HepG2 (cell line): ENCODE results near the gene ITGAE. TPM values are rescaled to one million over a fixed set of nuclear protein-coding genes. Genes with fewer than 3 reads are reported as not detected.

Source experiments
- ARNT ChIP-seq: fragments of 450-650 bp; IDR thresholded peaks from 2 replicates; pipeline ENCODE4 v1.6.1; 2017
- ELF3 ChIP-seq: IDR thresholded peaks from 2 replicates; pipeline ENCODE4 v1.6.1; 2016; ENCODE audit warnings: missing genetic modification reagents, missing compliant biosample characterization
- FOXM1 ChIP-seq: sonication (generic); formaldehyde crosslinking; IDR thresholded peaks from 2 replicates; pipeline ENCODE4 v1.5.0; 2020; ENCODE audit warnings: missing genetic modification reagents
- GABPB1 ChIP-seq: IDR thresholded peaks from 2 replicates; pipeline ENCODE4 v1.6.1; 2016; ENCODE audit warnings: mild to moderate bottlenecking, missing genetic modification reagents, moderate library complexity, missing compliant biosample characterization
- HIVEP1 ChIP-seq: sonication (generic); formaldehyde crosslinking; IDR thresholded peaks from 2 replicates; pipeline ENCODE4 v1.4.0; 2020; ENCODE audit warnings: mild to moderate bottlenecking, missing genetic modification reagents
- HNRNPH1 ChIP-seq: fragments of 200-400 bp; formaldehyde crosslinking; optimal IDR thresholded peaks from 2 replicates; pipeline ENCODE3; 2017; ENCODE audit warnings: mild to moderate bottlenecking, low read depth, low read length
- JARID2 ChIP-seq: sonication (generic); formaldehyde crosslinking; IDR thresholded peaks from 2 replicates; pipeline ENCODE4 v1.8.1; 2023; ENCODE audit warnings: missing genetic modification reagents, inconsistent platforms; ENCODE audit not compliant: insufficient replicate concordance
- RFX5 ChIP-seq: IDR thresholded peaks from 2 replicates; pipeline ENCODE4 v1.6.1; 2011; ENCODE audit warnings: low read depth, low read length, improper control_type of control experiment
- SALL1 ChIP-seq: sonication (generic); formaldehyde crosslinking; IDR thresholded peaks from 2 replicates; pipeline ENCODE4 v1.8.0; 2022; ENCODE audit warnings: mild to moderate bottlenecking, missing genetic modification reagents
- SATB2 ChIP-seq: sonication (generic); formaldehyde crosslinking; IDR thresholded peaks from 2 replicates; pipeline ENCODE4 v1.5.0; 2020; ENCODE audit warnings: missing genetic modification reagents
- TBX3 ChIP-seq: fragments of 450-650 bp; IDR thresholded peaks from 2 replicates; pipeline ENCODE4 v1.6.1; 2017; ENCODE audit warnings: antibody characterized with exemption, mild to moderate bottlenecking, inconsistent platforms, borderline replicate concordance
- ZNF33B ChIP-seq: sonication (generic); formaldehyde crosslinking; IDR thresholded peaks from 2 replicates; pipeline ENCODE4 v1.5.1; 2020; ENCODE audit warnings: mild to moderate bottlenecking, missing genetic modification reagents
- ZNF563 ChIP-seq: sonication (generic); formaldehyde crosslinking; IDR thresholded peaks from 2 replicates; pipeline ENCODE4 v1.8.0; 2022; ENCODE audit warnings: mild to moderate bottlenecking, moderate library complexity, missing genetic modification reagents
- ZNF570 ChIP-seq: sonication (generic); formaldehyde crosslinking; IDR thresholded peaks from 2 replicates; pipeline ENCODE4 v1.4.0; 2020; ENCODE audit warnings: mild to moderate bottlenecking, missing genetic modification reagents, borderline replicate concordance
- ZNF605 ChIP-seq: sonication (generic); formaldehyde crosslinking; IDR thresholded peaks from 2 replicates; pipeline ENCODE4 v1.8.0; 2022; ENCODE audit warnings: mild to moderate bottlenecking, missing genetic modification reagents
- ZNF660 ChIP-seq: sonication (generic); formaldehyde crosslinking; IDR thresholded peaks from 2 replicates; pipeline ENCODE4 v1.5.1; 2020; ENCODE audit warnings: mild to moderate bottlenecking, low read depth, missing genetic modification reagents, borderline replicate concordance
- ZNF878 ChIP-seq: sonication (generic); formaldehyde crosslinking; IDR thresholded peaks from 2 replicates; pipeline ENCODE4 v1.8.1; 2023; ENCODE audit warnings: mild to moderate bottlenecking, missing genetic modification reagents, moderate library complexity
- ZNF891 ChIP-seq: sonication (generic); formaldehyde crosslinking; IDR thresholded peaks from 2 replicates; pipeline ENCODE4 v1.5.0; 2020; ENCODE audit warnings: mild to moderate bottlenecking, missing genetic modification reagents
- polyA plus RNA-seq, 8 experiments: library from polyadenylated mRNA; depleted of rRNA in 3 of 8; stranded (reverse) in 7 of 8; unstranded in 1 of 8; fragments of >200 nt; fragmentation: Illumina TruSeq in 4 of 8; extraction: Trizol in 4 of 8; gene quantifications; 2 replicates each; pipeline versions ENCODE4 v1.2.1 to v1.2.3, GENCODE V29; 2011 to 2016; ENCODE audit warnings: low read depth in 4 of 8, missing spikeins in 1 of 8, mixed read lengths in 1 of 8; ENCODE audit not compliant: insufficient read depth in 1 of 8
- total RNA-seq, 5 experiments: library from RNA; depleted of rRNA; stranded (reverse); fragments of >200 nt; fragmentation: Illumina TruSeq; extraction: Trizol; gene quantifications; 2 replicates each; pipeline ENCODE4 v1.2.3, GENCODE V29; 2016; ENCODE audit warnings: low read depth in 1 of 5
- TF ChIP-seq, protein P1 (sequence below): sonication (generic); formaldehyde crosslinking; IDR thresholded peaks from 2 replicates; pipeline ENCODE4 v1.4.0; 2020; ENCODE audit warnings: missing genetic modification reagents
- TF ChIP-seq, protein P2 (sequence below): IDR thresholded peaks from 2 replicates; pipeline ENCODE4 v1.6.1; 2016; ENCODE audit warnings: low read depth, control low read depth
- TF ChIP-seq, protein P3 (sequence below): sonication (generic); formaldehyde crosslinking; IDR thresholded peaks from 2 replicates; pipeline ENCODE4 v1.4.0; 2020; ENCODE audit warnings: missing genetic modification reagents
- TF ChIP-seq, protein P4 (sequence below): sonication (generic); formaldehyde crosslinking; IDR thresholded peaks from 2 replicates; pipeline ENCODE4 v1.4.0; 2020; ENCODE audit warnings: missing genetic modification reagents
- TF ChIP-seq, protein P5 (sequence below), 2 experiments: sonication (generic) in 1 of 2; formaldehyde crosslinking in 1 of 2; IDR thresholded peaks; 2 replicates each; pipeline versions ENCODE4 v1.5.1 to v1.6.1; 2011 to 2020; ENCODE audit warnings: borderline replicate concordance in 1 of 2, low read depth in 1 of 2, low read length in 1 of 2, mild to moderate bottlenecking in 1 of 2, missing genetic modification reagents in 1 of 2, moderate library complexity in 1 of 2

The ITGAE gene
- total and polyA plus RNA-seq, 2 of the 13 experiments (the other 11 are each of a cell fraction or from before 2014, with no cell fraction given), result 42.3 to 49.0 TPM

DNA sequence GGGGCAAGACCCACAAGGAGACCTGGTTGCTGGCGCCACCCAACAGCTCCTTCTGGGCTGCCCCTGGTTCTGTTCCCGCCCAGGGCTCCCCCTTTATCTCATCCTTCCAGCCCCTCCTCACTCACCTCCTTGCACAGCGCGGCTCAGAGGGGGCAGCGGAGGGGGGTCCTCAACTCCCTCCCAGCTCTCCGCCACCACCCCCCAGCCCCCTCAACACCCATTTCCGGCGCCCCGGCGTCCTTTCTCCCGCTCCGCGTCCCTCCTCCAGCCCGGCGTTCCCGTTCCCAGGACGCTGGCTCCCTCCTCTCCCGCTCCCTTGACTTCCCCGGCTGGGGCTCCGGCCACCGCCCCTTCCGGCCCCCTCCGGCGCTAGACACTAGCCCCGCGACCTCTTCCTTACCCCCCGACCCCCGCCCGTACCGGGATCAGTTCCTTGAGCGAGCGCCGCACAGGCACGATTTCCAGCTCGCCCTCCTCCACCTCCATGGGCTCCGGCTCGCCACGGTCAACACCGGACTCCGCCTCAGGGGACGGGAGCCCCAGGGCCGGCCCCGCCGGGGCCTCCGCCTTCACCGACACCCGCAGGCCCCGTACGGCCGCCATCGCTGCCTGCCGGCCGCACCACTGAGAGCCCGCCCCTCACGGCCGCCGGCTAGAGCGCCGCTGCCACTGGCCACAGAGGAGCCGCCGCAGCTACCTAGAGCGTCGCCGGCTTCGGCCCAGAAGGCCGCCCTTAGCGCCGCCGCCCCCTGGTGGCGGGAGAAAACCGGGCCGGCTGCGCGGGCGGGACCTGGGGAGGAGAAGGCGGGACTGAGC is 44.8 kb upstream of the ITGAE start, which contains the start of gene NCBP3 (continued):
- TF ChIP-seq SATB2 (CRISPR knock-in tag) (no peak), ZNF605 (CRISPR knock-in tag) (peak; percentile 73), JARID2 (no peak), FOXM1 (CRISPR knock-in tag) (no peak), ARNT (no peak), ZNF878 (CRISPR knock-in tag) (0 out of 2 replicates have a peak, but pooled peaks have one; percentile 75), RFX5 (0 out of 2 replicates have a peak, but pooled peaks have one; percentile 31), ZNF570 (CRISPR knock-in tag) (no peak), HNRNPH1 (no peak), ZNF563 (CRISPR knock-in tag) (peak; percentile 74), GABPB1 (CRISPR knock-in tag) (peak; percentile 86), HIVEP1 (CRISPR knock-in tag) (peak; percentile 46; the same call in 1 of the 2 replicates), ZNF891 (CRISPR knock-in tag) (peak; percentile 90), SALL1 (CRISPR knock-in tag) (peak; percentile 92), ELF3 (CRISPR knock-in tag) (peak; percentile 76), TBX3 (no peak), ZNF33B (peak; percentile 68; the same call in 1 of the 2 replicates), ZNF660 (CRISPR knock-in tag) (0 out of 2 replicates have a peak, but pooled peaks have one; percentile 29)
- TF ChIP-seq, protein P1, sequence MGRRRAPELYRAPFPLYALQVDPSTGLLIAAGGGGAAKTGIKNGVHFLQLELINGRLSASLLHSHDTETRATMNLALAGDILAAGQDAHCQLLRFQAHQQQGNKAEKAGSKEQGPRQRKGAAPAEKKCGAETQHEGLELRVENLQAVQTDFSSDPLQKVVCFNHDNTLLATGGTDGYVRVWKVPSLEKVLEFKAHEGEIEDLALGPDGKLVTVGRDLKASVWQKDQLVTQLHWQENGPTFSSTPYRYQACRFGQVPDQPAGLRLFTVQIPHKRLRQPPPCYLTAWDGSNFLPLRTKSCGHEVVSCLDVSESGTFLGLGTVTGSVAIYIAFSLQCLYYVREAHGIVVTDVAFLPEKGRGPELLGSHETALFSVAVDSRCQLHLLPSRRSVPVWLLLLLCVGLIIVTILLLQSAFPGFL, result no peak
- TF ChIP-seq, protein P2, sequence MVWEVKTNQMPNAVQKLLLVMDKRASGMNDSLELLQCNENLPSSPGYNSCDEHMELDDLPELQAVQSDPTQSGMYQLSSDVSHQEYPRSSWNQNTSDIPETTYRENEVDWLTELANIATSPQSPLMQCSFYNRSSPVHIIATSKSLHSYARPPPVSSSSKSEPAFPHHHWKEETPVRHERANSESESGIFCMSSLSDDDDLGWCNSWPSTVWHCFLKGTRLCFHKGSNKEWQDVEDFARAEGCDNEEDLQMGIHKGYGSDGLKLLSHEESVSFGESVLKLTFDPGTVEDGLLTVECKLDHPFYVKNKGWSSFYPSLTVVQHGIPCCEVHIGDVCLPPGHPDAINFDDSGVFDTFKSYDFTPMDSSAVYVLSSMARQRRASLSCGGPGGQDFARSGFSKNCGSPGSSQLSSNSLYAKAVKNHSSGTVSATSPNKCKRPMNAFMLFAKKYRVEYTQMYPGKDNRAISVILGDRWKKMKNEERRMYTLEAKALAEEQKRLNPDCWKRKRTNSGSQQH (CRISPR knock-in tag), result peak; percentile 87; the same call in 1 of the 2 replicates
- TF ChIP-seq, protein P3, sequence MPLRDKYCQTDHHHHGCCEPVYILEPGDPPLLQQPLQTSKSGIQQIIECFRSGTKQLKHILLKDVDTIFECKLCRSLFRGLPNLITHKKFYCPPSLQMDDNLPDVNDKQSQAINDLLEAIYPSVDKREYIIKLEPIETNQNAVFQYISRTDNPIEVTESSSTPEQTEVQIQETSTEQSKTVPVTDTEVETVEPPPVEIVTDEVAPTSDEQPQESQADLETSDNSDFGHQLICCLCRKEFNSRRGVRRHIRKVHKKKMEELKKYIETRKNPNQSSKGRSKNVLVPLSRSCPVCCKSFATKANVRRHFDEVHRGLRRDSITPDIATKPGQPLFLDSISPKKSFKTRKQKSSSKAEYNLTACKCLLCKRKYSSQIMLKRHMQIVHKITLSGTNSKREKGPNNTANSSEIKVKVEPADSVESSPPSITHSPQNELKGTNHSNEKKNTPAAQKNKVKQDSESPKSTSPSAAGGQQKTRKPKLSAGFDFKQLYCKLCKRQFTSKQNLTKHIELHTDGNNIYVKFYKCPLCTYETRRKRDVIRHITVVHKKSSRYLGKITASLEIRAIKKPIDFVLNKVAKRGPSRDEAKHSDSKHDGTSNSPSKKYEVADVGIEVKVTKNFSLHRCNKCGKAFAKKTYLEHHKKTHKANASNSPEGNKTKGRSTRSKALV (CRISPR knock-in tag), result no peak; the same call in 1 of the 2 replicates
- TF ChIP-seq, protein P4, sequence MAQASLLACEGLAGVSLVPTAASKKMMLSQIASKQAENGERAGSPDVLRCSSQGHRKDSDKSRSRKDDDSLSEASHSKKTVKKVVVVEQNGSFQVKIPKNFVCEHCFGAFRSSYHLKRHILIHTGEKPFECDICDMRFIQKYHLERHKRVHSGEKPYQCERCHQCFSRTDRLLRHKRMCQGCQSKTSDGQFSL (CRISPR knock-in tag), result peak; percentile 50; the same call in 1 of the 2 replicates
- TF ChIP-seq, protein P5, sequence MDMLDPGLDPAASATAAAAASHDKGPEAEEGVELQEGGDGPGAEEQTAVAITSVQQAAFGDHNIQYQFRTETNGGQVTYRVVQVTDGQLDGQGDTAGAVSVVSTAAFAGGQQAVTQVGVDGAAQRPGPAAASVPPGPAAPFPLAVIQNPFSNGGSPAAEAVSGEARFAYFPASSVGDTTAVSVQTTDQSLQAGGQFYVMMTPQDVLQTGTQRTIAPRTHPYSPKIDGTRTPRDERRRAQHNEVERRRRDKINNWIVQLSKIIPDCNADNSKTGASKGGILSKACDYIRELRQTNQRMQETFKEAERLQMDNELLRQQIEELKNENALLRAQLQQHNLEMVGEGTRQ (IDR thresholded peaks at IDR 0.05; ENCODE audit: low read depth, low read length), result no peak
- TF ChIP-seq, protein P5 (CRISPR knock-in tag; IDR thresholded peaks at IDR 0.05; ENCODE audit: borderline replicate concordance), result no peak
